IMR-90 (cell line): ENCODE results near the gene MFAP3L. TPM values are rescaled to one million over a fixed set of nuclear protein-coding genes. Genes with fewer than 3 reads are reported as not detected.

Source experiments
- ATAC-seq: fragments of 200-7000 bp; cut with Tn5 transposase; 2 replicates; pipeline ENCODE4 v1.9.1; 2020; ENCODE audit warnings: low read depth, mild to moderate bottlenecking, moderate library complexity
- BruUV-seq: library from RNA; stranded (reverse); fragments of 400-500 nt; replicated peaks from 2 replicates; lab custom pipeline; 2021; lab: Mats Ljungman, UMichigan
- CTCF ChIA-PET: fragments of 300-600 bp; formaldehyde crosslinking; extraction: SDS; loops from one replicate; lab custom pipeline; 2021; ENCODE audit warnings: antibody characterized with exemption; lab: Yijun Ruan, JAX
- POLR2A ChIA-PET: fragments of 300-600 bp; sonication (Branson Sonifier 250); formaldehyde crosslinking; loops from one replicate; lab custom pipeline; 2022; ENCODE audit warnings: antibody characterized with exemption; ENCODE audit not compliant: unreplicated experiment; lab: Charles Lee
- DNase-seq: peaks from one replicate; pipeline ENCODE4 v3.0.0; 2013
- H2AFZ ChIP-seq: replicated peaks from 2 replicates; pipeline ENCODE3; 2013; ENCODE audit warnings: low read length, mild to moderate bottlenecking; ENCODE audit not compliant: poor library complexity
- H2AK5ac ChIP-seq: 2 replicates; pipeline ENCODE4 v1.6.1; 2013; ENCODE audit warnings: low read depth, low read length, inconsistent platforms
- H2AK9ac ChIP-seq: replicated peaks from 2 replicates; pipeline ENCODE3; 2013; ENCODE audit warnings: mild to moderate bottlenecking, low read depth, low read length, moderate library complexity; ENCODE audit not compliant: poor library complexity
- H2BK120ac ChIP-seq: 2 replicates; pipeline ENCODE4 v1.6.1; 2013; ENCODE audit warnings: low read depth, low read length, inconsistent platforms
- H2BK15ac ChIP-seq: 3 replicates; pipeline ENCODE4 v1.6.1; 2013; ENCODE audit warnings: low read depth, low read length, inconsistent platforms
- H2BK20ac ChIP-seq: 2 replicates; pipeline ENCODE4 v1.6.1; 2013; ENCODE audit warnings: low read depth, mild to moderate bottlenecking, inconsistent platforms, low read length, moderate library complexity
- H2BK5ac ChIP-seq: 2 replicates; pipeline ENCODE4 v1.6.1; 2013; ENCODE audit warnings: mild to moderate bottlenecking, low read depth, low read length, inconsistent platforms; ENCODE audit not compliant: poor library complexity, severe bottlenecking
- H3K14ac ChIP-seq: replicated peaks from 2 replicates; pipeline ENCODE4 v1.6.1; 2013; ENCODE audit warnings: low read depth, low read length, inconsistent platforms
- H3K18ac ChIP-seq: 2 replicates; pipeline ENCODE4 v1.6.1; 2013; ENCODE audit warnings: low read depth, low read length, control low read depth
- H3K23ac ChIP-seq: 2 replicates; pipeline ENCODE4 v1.6.1; 2013; ENCODE audit warnings: low read depth, low read length, inconsistent platforms
- H3K27ac ChIP-seq: 2 replicates; pipeline ENCODE4 v1.5.1; 2013; ENCODE audit warnings: mild to moderate bottlenecking, control low read depth, low read length; ENCODE audit not compliant: insufficient read depth
- H3K27me3 ChIP-seq: 2 replicates; pipeline ENCODE4 v1.6.1; 2013; ENCODE audit warnings: low read length; ENCODE audit not compliant: control insufficient read depth, insufficient read depth
- H3K36me3 ChIP-seq: 2 replicates; pipeline ENCODE4 v1.6.1; 2013; ENCODE audit warnings: low read length, mixed read lengths; ENCODE audit not compliant: control insufficient read depth, insufficient read depth
- H3K4ac ChIP-seq: 2 replicates; pipeline ENCODE4 v1.6.1; 2013; ENCODE audit warnings: low read depth, low read length, inconsistent platforms
- H3K4me1 ChIP-seq: 2 replicates; pipeline ENCODE4 v1.6.1; 2013; ENCODE audit warnings: low read length, mixed read lengths; ENCODE audit not compliant: control insufficient read depth, insufficient read depth
- H3K4me2 ChIP-seq: 2 replicates; pipeline ENCODE4 v1.6.1; 2013; ENCODE audit warnings: low read depth, mild to moderate bottlenecking, control low read depth, low read length, moderate library complexity
- H3K4me3 ChIP-seq: 2 replicates; pipeline ENCODE4 v1.5.1; 2013; ENCODE audit warnings: low read depth, mild to moderate bottlenecking, control low read depth, low read length, moderate library complexity; ENCODE audit not compliant: insufficient read depth
- H3K56ac ChIP-seq: 2 replicates; pipeline ENCODE4 v1.6.1; 2013; ENCODE audit warnings: low read length, inconsistent platforms; ENCODE audit not compliant: insufficient read depth; ENCODE audit errors: extremely low read depth
- H3K79me1 ChIP-seq, 2 experiments: 2 replicates each; pipeline ENCODE4 v1.6.1; 2013; ENCODE audit warnings: low read length in 2 of 2, inconsistent platforms in 1 of 2, low read depth in 1 of 2
- H3K9ac ChIP-seq: 2 replicates; pipeline ENCODE4 v1.6.1; 2013; ENCODE audit warnings: low read depth, low read length, control low read depth
- H3K9me1 ChIP-seq: 2 replicates; pipeline ENCODE4 v1.6.1; 2013; ENCODE audit warnings: low read length, inconsistent platforms; ENCODE audit not compliant: insufficient read depth
- H3K9me3 ChIP-seq: 2 replicates; pipeline ENCODE4 v1.6.1; 2013; ENCODE audit warnings: low read length; ENCODE audit not compliant: control insufficient read depth, insufficient read depth
- H4K20me1 ChIP-seq: 2 replicates; pipeline ENCODE4 v1.6.1; 2013; ENCODE audit warnings: low read length, inconsistent platforms; ENCODE audit not compliant: insufficient read depth
- H4K5ac ChIP-seq: 2 replicates; pipeline ENCODE4 v1.6.1; 2013; ENCODE audit warnings: mild to moderate bottlenecking, low read depth, low read length, control low read depth
- H4K8ac ChIP-seq, 2 experiments: 2 replicates each; pipeline ENCODE4 v1.6.1; 2013; ENCODE audit warnings: low read depth in 2 of 2, low read length in 2 of 2, control low read depth in 1 of 2, inconsistent platforms in 1 of 2
- H4K91ac ChIP-seq: 2 replicates; pipeline ENCODE4 v1.6.1; 2013; ENCODE audit warnings: low read depth, low read length, inconsistent platforms; ENCODE audit not compliant: insufficient read depth
- BHLHE40 ChIP-seq: fragments of 150-350 bp; IDR thresholded peaks from 2 replicates; pipeline ENCODE4 v1.6.1; 2016; ENCODE audit warnings: mild to moderate bottlenecking, low read depth, low read length
- MAFK ChIP-seq: IDR thresholded peaks from 2 replicates; pipeline ENCODE4 v1.6.1; 2012; ENCODE audit warnings: low read depth, low read length, improper control_type of control experiment
- WGBS, 2 experiments: methylation state at CpG; one replicate each; pipeline versions ENCODE4 v1.1.5 to v1.1.7; 2013; ENCODE audit warnings: missing lambda C conversion rate in 2 of 2; ENCODE audit not compliant: insufficient read length in 1 of 2; ENCODE audit errors: extremely low coverage in 2 of 2; 5-methylcytosine and 5-hydroxymethylcytosine counted together
- dilution Hi-C: fragments of 300-500 bp; cut with HindIII; formaldehyde crosslinking; loops from one replicate; pipeline ENCODE4 v1.14.3; 2018; ENCODE audit warnings: low sequenced_read_pairs; ENCODE audit not compliant: unreplicated experiment
- in situ Hi-C: fragments of 300-500 bp; cut with MboI; formaldehyde crosslinking; loops from 3 replicates; pipeline ENCODE4 v1.14.3; 2019; ENCODE audit warnings: low sequenced_read_pairs, inconsistent platforms, mixed read lengths
- intact Hi-C: fragments of 100-400 bp; cut with micrococcal nuclease; formaldehyde crosslinking; loops from 2 replicates; pipeline ENCODE4 v1.10.0; 2022
- polyA plus RNA-seq, 3 experiments: library from polyadenylated mRNA; depleted of rRNA; stranded (reverse); fragments of >200 nt; gene quantifications; 2 replicates each; pipeline ENCODE4 v1.2.3, GENCODE V29; 2012; ENCODE audit warnings: low replicate concordance in 1 of 3
- total RNA-seq: library from RNA; depleted of rRNA; stranded (reverse); fragments of >200 nt; gene quantifications from 2 replicates; pipeline ENCODE4 v1.2.3, GENCODE V29; 2012

MFAP3L gene
- total and polyA plus RNA-seq, 2 of the 4 experiments (the other 2 are of a cell fraction) = 0.22 to 0.36 TPM

- H3K4ac ChIP-seq = no peak overlapping the region
- H2BK20ac ChIP-seq = no peak overlapping the region
- no peaks in the 10 kb centered on the region for H3K4me1 ChIP-seq
- dilution Hi-C loops (no loop called here), intact Hi-C loops (loop anchor here (10.0 kb wide), 1 partner anchor 554 kb away; no protein-coding TSS in a partner anchor), in situ Hi-C loops (loop anchor here (25.0 kb wide), 1 partner anchor 447 kb away; the partner anchor contains the start of genes CLCN3 and NEK1)
- no peaks in the 10 kb centered on the region for H3K9me1 ChIP-seq
- no peak overlapping the region for H2BK5ac ChIP-seq
- no peak overlapping the region for H2BK120ac ChIP-seq
- H3K14ac ChIP-seq = no peak overlapping the region
- POLR2A ChIA-PET = no interaction called here
- DNase-seq (no peak), ATAC-seq (no peak)
- H2AK5ac ChIP-seq = no peak overlapping the region
- no peak overlapping the region for H3K4me3 ChIP-seq
- H3K18ac ChIP-seq = no peak overlapping the region
- H3K79me1 ChIP-seq = no peaks in the 10 kb centered on the region
- peaks cover 7% of the 10 kb centered on the region; the same call in 1 of the 2 replicates for H3K36me3 ChIP-seq
- WGBS, 2 experiments = no CpG with 5 or more reads among the region's 2 CpGs
- H2AK9ac ChIP-seq = no peak overlapping the region
- H4K20me1 ChIP-seq = no peaks in the 10 kb centered on the region
- H3K4me2 ChIP-seq = no peak overlapping the region
- no peak overlapping the region for H3K27ac ChIP-seq
- no peak overlapping the region for H4K5ac ChIP-seq
- TF ChIP-seq BHLHE40 = no peak
- TF ChIP-seq MAFK = peak; percentile 56
- no peaks in the 10 kb centered on the region for H3K27me3 ChIP-seq
- H4K91ac ChIP-seq = no peak overlapping the region
- H3K23ac ChIP-seq = no peak overlapping the region
- CTCF ChIA-PET = interaction anchor here (1.0 kb wide), 1 partner anchor 11 kb away, joined by 3 read pairs; no protein-coding TSS in a partner anchor
- no peaks in the 10 kb centered on the region for H3K9me3 ChIP-seq
- no peak overlapping the region for H2BK15ac ChIP-seq
- no peak overlapping the region for H3K9ac ChIP-seq
- no peak overlapping the region for H4K8ac ChIP-seq
- H3K56ac ChIP-seq = no peak overlapping the region
- H2AFZ ChIP-seq = no peak overlapping the region
- BruUV-seq = no TSS peak
Measured at GRCh38 chr4:170058826-170059225, 32.6 kb upstream of the MFAP3L start.
